NCI-H510A treated with DMSO at 0.1 percent for 48 hours (cell line): ENCODE results near the gene PLCD3.

Source experiments
- DNase-seq: peaks from one replicate; lab custom pipeline; 2025; lab: John Stamatoyannopoulos, UW

The PLCD3 gene

GRCh38 chr17:45101883-45102811, 30.2 kb downstream of the PLCD3 start:
- DNase-seq, result no peak

GRCh38 chr17:45101546-45101882, 30.8 kb downstream of the PLCD3 start:
- no peak for DNase-seq

GRCh38 chr17:45098869-45099616, 33.3 kb downstream of the PLCD3 start:
- peak; percentile 88 for DNase-seq

- DNase-seq, result no peak
Observed at GRCh38 chr17:45098081-45098868, 34.0 kb downstream of the PLCD3 start.

GRCh38 chr17:45096926-45097325, 35.4 kb downstream of the PLCD3 start:
- DNase-seq, result no peak

- peak; percentile 8 for DNase-seq
Observed at GRCh38 chr17:45096141-45096540, 36.2 kb downstream of the PLCD3 start.

GRCh38 chr17:45093444-45094110, 38.7 kb downstream of the PLCD3 start:
- no peak for DNase-seq

- DNase-seq, result no peak
Observed at GRCh38 chr17:45092911-45093430, 39.3 kb downstream of the PLCD3 start.

GRCh38 chr17:45091778-45092425, 40.4 kb downstream of the PLCD3 start:
- DNase-seq, result no peak

GRCh38 chr17:45090711-45091110, 41.6 kb downstream of the PLCD3 start:
- DNase-seq, result no peak

GRCh38 chr17:45088741-45089140, 43.6 kb downstream of the PLCD3 start:
- no peak for DNase-seq

GRCh38 chr17:45087978-45088377, 44.3 kb downstream of the PLCD3 start:
- DNase-seq, result no peak

GRCh38 chr17:45087504-45087975, 44.8 kb downstream of the PLCD3 start:
- DNase-seq, result no peak

- no peak for DNase-seq
Observed at GRCh38 chr17:45086865-45087503, 45.3 kb downstream of the PLCD3 start.

GRCh38 chr17:45086391-45086790, 45.9 kb downstream of the PLCD3 start:
- DNase-seq, result no peak

GRCh38 chr17:45081047-45081703, 51.1 kb downstream of the PLCD3 start:
- DNase-seq, result no peak

GRCh38 chr17:45077643-45078042, 54.7 kb downstream of the PLCD3 start:
- DNase-seq, result no peak

GRCh38 chr17:45073414-45074070, 58.8 kb downstream of the PLCD3 start:
- no peak for DNase-seq

GRCh38 chr17:45070809-45071208, 61.5 kb downstream of the PLCD3 start:
- DNase-seq, result no peak
